NCI-H526 treated with DMSO at 0.1 percent for 48 hours (cell line): ENCODE results near the gene ACMSD.
"Not testable (repeated sequence)": the region's sequence is repeated elsewhere in the genome, so short reads cannot be mapped to it uniquely, and the experiment has no call there.

Experiments used
- DNase-seq: peaks from one replicate; lab custom pipeline; 2025; lab: John Stamatoyannopoulos, UW

Gene ACMSD

DNA sequence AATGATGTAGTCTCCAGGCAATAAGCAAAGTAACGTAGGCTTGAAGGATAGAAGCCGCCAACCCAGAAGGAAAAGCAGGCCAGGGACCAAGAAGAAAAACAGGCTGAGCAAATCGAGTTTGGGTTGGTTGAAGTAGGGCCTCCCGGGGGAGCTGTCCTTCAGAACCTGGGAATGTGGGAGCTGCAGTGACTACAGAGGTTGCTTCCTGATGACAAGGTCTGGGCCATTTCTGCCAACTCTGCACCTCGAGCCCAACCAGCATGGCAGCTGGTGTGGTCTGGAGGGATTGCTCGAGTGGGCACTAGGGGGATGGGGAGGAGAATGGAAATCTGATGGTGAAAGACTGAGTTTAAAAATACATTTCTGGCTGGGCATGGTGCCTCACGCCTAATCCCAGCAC, 14.1 kb downstream of the ACMSD start:
- no peak for DNase-seq

DNA sequence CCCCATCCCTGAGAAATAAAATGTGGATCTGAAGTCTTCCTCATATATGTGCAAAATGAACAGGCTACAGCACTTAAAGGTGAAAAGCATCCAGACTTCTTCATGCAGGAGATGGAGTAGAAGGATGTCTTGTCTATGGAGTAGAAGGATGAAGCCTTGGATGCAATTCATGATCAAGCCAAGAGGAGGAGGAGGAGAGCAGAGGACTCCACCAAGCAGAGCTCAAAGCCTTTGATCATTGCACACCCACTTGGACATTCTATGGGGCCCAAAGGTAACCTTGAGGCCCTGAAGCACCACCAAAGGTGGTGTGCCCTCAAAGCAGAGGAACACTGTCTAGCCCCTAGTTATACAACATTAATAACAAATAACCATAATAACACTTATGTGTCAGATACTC, 17.3 kb downstream of the ACMSD start:
- no peak for DNase-seq

DNA sequence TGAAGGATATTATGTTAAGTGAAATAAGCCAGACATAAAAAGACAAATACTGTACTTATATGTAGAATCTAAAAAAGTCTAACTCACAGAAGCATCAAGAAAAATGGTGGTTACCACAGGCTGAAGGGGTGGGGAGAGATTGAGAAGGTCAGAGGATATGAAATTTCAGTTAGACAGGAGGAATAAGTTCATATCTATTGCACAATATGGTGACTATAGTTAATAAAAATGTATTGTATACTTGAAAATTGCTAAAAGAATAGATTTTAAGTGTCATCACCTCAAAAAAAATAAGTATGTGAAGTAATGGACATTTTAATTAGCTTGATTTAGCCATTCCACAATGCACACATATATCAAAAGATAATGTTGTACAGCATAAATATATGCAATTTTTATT, 19.8 kb downstream of the ACMSD start:
- no peak for DNase-seq

DNA sequence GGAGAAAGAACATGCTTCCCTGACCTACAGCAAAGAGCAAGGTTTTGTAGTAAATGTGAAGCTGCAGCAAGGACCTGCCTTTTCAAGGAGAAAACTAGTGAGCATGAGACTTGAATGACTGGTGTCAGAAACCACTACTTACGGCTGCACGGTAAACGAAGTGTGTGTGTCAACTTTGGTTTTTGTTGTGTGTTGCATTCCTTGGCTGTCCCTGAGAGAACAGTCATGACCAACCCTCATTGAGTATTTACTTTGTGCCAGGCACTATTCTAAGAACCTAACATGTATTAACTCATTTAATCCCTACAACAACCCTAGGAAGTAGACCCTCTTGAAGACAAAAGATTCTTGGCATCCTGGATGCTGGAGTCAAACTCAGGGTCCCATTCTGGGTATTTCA, 22.8 kb downstream of the ACMSD start:
- DNase-seq = no peak

DNA sequence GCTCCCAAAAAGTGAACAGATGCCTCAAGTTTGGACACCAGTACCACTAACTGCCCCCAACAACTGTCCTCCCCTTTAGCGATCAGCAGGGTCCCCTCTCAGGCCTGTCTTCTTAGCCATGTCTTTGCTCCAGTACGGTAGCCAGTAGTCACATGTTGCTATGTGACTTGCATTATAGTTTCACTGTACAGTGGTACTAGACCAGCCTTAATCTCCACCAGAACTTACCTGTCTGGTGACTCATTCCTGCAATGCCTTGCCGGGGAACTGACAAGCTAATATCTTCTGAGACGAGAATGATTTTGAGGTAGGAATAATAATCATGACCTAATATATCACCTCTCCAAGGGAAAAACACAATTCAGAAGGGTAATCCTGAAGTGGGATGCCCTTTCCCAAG, 23.7 kb downstream of the ACMSD start:
- no peak for DNase-seq

DNA sequence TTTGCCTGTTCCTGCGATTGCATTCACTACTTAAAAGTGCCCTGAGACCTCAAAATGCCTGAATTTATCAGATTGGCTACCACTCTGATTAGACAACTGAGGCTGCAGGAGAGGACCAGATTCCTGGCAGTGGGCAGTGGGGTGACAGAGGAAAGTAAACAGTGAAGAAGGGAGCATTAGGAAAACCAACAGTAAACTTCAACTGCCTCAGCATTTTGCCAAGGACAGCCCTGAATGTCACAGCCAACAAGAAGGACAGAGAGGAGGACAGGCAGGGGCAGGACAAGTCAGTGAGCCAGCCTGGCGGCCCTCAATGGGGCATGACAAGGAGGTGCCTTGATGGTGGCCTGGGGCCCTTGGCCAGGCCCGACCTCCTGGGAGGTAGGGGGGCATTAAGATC, 24.3 kb downstream of the ACMSD start:
- DNase-seq = no peak

DNA sequence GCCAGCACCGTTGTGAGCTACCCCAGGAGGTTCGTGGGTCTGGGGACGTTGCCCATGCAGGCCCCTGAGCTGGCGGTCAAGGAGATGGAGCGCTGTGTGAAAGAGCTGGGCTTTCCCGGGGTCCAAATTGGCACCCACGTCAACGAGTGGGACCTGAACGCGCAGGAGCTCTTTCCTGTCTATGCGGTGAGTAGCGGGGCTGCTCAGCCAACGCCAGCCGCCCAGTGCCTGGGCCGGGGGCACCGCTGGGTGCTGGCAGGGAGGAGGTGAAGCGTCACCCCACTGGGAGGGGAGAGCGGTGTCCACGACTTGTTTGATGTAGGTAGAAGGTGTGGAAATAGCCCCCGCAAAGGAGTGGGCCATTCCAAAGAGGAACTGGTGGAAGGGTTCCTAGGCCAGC, 25.0 kb downstream of the ACMSD start:
- DNase-seq = no peak

DNA sequence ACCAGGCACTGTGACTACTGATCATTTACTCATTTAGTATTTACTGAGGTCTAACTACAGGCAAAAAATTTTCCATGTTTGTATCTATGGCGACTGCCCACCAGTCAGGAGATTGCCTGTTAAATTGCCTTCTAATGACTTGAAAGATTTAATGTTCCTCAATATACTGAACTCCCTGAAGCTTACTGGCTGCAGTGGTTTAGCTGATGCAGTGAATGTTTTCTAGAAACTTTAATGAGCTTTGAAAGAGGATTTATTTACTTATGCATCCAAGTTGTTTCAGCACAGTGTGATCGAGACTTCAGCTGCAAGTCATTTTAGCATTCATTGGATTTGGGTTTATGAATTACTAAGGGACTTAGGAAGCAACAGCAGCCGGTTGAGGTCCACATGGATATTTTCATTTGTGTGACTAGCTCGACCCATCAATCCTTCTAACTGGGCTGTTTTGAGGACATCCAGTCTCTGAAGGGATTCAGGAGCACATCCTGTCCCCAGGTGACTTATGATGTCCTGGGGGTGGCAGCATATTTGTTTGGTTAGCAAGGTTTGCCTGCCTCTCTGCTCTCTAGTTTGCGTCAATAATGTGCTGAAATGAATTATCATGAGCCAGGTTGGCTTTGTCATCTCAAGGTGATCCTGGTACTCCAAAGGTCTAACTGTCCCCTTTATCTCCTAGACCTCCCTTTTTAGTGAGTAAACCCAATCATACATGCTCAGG, 26.8 kb downstream of the ACMSD start:
- no peak for DNase-seq

DNA sequence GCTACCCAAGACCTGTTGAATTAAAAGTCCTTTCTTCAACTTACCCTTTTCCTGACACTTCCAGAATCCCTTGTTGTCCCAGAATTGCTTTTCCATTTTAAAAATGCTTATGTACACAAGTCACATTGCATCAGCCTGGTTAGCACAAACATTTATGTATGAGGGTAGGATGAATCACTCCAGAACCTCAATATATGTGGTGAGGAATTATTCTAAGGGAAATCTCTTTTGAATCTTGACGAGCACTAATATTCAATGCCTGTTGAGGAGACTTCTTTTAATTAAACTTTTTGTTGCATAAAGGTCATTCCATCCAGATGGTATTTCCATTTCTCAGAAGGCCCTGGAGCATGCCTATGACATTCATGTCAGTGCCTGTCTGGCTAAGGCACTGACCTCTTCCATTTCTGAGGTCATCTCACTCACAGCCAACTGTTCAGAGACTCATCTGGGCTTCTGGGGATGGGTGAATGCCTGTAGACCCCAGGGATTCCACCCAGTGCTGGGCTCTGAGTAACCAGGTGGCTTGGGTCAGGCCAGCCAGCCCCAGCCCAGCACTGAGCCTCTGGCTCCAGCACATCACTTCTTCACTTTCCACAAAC, 28.2 kb downstream of the ACMSD start:
- no peak for DNase-seq

DNA sequence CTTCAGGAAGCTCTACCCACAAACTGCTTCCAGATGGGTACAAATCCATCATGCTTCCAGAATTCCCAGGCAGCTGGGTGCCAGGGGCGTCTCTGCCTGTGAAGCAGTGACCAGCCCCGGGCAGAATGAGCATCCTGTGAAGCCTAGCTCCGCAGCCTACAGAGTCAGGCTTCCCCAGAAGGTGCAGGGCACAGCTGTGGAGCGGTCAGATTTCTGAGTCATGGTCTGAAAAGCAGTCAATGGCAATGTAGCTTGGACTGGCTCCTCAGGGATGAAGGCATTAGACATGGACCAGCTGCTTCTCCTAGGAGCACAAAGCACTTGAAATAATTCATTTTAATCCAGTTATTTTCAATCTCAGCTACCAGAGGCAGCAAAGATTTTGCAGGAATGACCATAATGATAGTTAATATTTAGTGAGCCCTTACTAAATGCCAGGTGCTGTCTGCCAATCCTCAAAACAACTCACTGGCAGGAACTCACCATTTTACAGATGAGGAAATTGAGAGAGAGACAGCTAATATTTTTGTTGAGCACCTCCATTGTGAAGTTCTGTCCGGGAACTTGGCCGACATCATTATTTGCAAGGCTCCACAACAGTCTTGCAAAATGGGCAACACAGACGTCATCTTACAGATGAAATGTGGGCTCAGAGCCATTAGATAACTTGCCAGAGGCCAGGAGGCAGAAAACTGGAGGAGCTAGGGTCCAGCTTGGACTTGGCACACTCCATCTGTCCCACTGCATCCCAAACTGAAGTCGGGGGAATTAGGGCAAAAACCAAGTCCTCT, 31.7 kb downstream of the ACMSD start:
- no peak for DNase-seq

DNA sequence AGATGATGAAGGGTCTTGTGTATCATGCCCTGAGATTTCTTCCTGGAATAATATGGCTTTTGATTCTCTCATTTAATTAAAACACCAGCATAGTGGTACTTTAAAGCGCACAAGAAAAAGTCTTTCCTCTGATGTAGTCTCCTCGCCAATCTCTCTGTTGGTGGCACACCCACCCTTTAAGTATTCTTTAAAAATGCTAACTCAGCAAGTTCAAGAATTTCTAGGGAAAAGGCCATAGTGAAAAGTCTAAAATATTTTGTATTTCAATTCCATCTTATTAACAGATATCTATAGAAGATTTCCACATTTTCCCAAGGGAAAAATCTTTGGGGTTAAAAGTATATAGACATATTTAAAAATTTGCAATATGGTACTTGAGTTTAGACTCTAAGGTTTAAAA, 34.7 kb downstream of the ACMSD start:
- DNase-seq = no peak

DNA sequence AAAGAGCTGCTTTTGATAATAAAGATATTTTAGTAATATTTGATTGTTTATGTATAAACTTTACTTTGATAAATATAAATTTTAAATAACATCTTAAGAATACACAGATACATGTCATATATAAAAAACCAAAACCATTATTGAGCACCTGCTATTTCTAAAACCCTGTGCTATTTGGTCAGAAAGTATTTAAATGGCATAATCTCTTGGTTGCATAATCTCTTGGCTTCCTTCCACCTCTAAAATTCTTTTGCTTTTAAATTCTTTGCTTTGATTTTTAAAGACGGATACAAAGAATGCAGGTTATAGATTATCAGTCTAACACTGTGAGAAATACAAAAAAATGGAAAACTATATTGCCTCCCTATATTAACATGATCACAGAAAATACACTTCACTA, 36.9 kb downstream of the ACMSD start:
- DNase-seq = no peak

DNA sequence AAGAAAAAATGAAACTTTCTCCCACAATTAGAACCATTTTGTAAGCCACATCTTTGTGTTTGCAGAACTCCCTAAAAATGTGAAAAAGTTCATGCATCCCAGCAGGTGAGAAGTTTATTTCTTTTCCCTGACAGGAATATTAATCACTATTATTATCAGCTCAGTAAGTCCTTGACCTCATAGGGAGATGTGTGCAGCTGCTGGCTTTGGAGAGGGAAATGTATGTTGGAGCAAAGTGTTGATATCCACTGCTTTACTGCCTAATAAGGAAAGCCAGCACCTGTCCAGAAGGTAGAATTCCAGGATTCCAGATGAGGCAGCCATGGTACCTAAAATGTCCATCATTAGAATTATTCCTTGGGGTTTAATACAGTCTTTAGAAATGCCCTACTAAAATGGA, 44.4 kb downstream of the ACMSD start:
- DNase-seq = no peak

DNA sequence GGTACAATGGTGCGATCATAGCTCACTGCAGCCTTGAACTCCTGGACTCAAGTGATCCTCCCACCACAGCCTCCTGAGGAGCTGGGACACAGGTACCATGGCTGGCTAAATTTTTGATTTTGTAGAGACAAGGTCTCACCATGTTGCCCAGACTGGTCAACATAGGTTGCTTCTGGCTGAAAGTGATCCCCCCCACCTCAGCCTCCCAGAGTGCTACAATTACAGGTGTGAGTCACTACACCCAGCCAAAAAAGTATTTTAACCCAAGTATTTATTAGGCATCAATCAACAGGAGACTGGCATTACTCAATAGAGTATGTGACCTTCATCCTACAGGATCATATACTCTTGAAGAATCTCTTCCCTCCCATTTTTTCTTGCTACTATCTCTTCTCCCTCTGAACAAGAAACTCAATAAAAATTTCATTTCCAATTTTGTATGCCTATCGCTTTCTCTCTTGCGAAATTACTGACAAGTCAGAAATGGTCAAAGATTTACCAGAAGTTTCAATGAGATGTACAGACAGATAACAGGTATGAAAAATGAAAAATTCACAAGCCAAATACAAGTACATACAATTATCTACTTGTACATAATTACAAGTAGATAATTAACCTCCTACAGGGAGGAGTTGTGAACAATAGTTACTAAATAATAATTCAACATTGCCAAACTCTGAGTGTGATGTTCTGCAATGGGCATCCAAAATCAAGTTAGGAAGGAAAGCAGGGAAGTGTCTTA, 45.3 kb downstream of the ACMSD start:
- no peak for DNase-seq

DNA sequence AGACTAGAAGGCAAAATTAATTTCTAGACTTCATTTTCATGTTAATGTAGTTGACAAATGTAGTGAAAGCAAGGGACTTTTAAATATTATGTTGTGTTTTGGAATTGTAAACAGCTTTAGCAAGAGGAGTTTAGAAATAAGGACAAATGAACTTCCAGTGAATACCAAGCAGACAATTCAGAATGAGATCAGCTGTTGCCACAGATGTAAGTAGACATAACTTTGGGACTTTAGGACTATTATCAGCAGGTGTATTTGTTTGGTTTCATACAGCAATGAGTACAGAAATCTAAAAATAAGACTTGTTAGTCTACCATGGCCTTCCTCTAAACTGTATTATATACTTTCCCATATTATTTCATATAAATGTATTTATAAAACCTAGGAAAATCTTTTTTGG, 46.0 kb downstream of the ACMSD start:
- no peak for DNase-seq

DNA sequence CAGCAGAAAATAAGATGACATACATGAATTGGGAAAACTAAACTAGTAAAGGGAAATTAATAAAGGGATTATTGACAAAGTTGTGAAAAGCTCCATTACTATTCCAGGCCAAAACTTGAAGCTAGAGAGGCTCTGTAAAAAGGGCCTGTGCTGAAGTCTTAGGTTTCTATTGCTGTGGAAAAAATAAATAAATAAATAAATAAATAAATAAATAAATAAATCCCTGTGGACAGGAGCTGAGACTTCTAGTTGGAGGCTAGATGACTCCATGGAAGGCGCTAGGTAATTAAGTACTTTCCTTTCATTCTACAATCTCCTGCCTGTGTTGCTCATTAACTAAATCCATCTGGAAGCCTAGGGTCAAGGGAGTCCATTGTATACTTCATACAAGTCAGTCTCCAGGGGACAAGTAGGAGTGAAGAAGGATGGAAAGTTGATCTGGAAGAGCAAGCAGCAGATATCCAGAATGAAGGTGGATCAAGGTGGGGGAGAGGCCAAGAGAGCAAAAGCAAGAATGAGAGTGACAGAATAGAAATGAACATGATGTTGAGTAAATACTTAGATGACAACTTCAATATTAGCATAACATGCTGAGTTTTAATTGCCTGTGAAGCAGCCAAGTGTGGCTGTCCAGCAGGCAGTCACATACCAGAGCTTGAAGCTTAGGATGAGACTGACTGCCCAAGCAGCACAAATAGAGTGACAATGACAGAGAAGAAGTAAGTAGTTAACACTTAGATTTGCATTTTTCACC, 54.0 kb downstream of the ACMSD start:
- DNase-seq = no peak

DNA sequence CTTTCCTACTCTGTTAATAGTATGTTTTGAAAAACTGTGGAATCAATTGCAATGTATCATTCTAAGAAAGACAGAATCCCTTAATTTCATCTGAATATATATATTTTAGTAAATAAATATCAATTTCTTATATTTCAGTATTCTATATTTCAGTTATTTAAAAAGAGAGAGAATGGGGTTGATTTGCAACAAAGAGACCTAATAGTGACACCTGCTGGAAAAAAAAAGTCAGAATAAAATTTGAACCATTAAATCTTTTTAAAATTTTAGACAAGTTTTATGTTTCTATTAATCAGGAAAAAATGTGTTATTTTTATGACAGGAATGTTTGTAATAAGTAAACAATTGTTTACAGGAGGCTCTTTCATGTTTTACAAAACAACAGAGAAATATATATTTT, 59.5 kb downstream of the ACMSD start:
- no peak for DNase-seq

DNA sequence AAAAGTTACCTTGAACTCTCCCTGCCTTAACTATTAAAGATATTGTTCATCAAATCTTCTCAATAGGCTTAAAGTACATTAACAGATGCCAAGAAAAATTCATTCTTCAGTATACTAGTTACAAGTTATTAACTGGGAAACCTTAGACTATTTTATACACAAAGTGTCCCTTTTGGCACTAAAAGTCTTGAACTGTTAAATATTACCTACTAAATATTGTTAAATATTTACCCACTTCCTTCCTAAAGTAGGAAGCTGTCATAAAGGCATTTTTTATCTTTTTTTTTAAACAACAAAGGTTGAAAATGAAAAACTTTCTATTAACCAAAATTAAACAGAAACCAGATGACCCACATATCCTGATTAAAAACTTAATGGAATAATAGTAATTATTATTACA, 60.8 kb downstream of the ACMSD start:
- DNase-seq = no peak

DNA sequence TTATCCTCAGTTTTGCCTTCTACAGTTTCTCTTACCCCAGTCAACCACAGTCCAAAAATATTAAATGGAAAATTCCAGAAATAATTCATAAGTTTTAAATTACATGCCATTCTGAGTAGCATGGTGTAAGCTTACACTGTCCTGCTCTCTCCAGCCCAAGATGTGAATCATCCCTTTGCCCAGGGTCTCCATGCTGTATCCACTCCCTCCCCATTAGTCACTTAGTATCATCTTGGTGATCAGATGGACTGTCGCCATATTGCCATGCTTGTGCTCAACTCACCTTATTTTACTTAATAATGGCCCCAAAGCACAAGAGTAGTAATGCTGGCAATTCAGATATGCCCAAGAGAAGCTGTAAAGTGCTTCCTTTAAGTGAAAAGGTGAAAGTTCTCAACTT, 61.7 kb downstream of the ACMSD start:
- DNase-seq = no peak

DNA sequence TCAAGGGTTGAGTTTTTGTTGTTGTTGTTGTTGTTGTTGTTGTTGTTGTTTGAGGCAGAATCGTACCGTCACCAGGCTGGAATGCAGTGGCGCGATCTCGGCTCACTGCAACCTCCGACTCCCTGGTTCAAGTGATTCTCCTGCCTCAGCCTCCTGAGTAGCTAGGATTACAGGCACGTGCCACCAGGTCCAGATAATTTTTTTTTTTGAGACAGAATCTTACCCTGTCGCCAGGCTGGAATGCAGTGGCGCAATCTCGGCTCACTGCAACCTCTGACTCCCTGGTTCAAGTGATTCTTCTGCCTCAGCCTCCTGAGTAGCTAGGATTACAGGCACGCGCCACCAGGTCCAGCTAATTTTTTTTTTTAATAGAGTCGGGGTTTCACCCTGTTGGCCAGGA, 65.3 kb downstream of the ACMSD start:
- DNase-seq = not testable (repeated sequence)

DNA sequence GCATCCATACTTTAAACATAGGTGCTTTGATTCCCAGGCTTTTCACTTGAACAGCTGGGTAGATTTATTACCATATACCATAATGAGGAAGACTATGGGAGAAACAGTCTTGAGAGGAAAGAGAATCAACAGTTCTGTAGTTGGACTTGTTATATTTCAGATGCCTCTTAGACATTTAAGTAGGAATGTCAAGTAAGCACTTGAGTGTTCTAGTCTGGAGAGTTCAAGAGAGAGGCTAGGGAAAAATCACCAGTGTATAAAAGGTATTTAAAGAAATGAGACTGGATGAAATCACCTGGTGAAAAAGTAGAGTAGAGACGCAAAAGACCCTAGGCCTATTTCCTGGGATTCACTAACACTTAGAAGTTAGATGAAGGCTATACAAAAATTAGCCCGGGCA, 66.8 kb downstream of the ACMSD start:
- DNase-seq = no peak

DNA sequence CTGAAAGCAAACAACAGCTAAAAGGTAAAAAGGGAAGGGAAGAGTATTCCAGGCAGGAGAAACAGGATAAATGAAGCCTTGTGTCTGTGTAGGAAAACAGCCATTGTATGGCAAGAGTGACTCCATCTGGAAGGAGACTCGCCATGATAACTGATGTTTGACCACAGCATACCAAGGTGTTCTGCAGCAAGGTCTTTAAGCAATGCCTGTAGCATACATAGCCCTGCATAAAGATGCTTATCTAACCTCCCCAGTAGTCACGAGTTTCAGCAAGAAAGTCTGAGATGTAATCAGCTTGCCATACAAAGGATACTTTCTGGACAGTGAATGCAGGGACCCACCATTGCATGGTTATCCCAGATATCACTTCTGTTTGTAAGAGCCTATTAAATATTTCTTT, 68.3 kb downstream of the ACMSD start:
- DNase-seq = no peak
